Measurements from ENCODE around the gene PDE11A. TPM values are rescaled to one million over a fixed set of nuclear protein-coding genes. Genes with fewer than 3 reads are reported as not detected.

The PDE11A gene
- total and polyA plus RNA-seq, 2 of the 8 experiments (the other 6 are each of a cell fraction or from before 2014, with no cell fraction given), result 0.19 to 0.23 TPM

- no peak overlapping the region for H4K5ac ChIP-seq (ENCODE audit: insufficient read length, low read depth, low read length)
These were observed 475.7 kb downstream of the PDE11A start for GRCh38 chr2:177596866-177597265.

More at GRCh38 chr2:177596866-177597265, 475.7 kb downstream of the PDE11A start:
- H3K23ac ChIP-seq (ENCODE audit: insufficient read length), result no peak overlapping the region
- H2BK12ac ChIP-seq (ENCODE audit: low read depth, low read length), result no peak overlapping the region
- no peak for TF ChIP-seq ZNF274 (IDR thresholded peaks at IDR 0.05; ENCODE audit: borderline replicate concordance, extremely low read depth, low read length)
- no peak for TF ChIP-seq CTCF (IDR thresholded peaks at IDR 0.05; ENCODE audit: control extremely low read depth in 1 of 3, insufficient read depth in 1 of 3, low read depth in 1 of 3, low read length in 3 of 3)
- no peak for TF ChIP-seq KDM1A (IDR thresholded peaks at IDR 0.05; ENCODE audit: borderline replicate concordance, low read length)
- no peak for TF ChIP-seq YY1 (IDR thresholded peaks at IDR 0.05; ENCODE audit: low read depth, low read length)
- TF ChIP-seq CBX5 (IDR thresholded peaks at IDR 0.05; ENCODE audit: low read depth, low read length), result no peak
- TF ChIP-seq CREB1 (IDR thresholded peaks at IDR 0.05), result no peak
- TF ChIP-seq SP2 (IDR thresholded peaks at IDR 0.05; ENCODE audit: low read length), result no peak
- TF ChIP-seq SP1 (IDR thresholded peaks at IDR 0.05; ENCODE audit: low read depth, low read length), result no peak
- TF ChIP-seq SIN3A (conservative IDR thresholded peaks at IDR 0.05 in 1 of 2, IDR thresholded peaks at IDR 0.05 in 1 of 2; ENCODE audit: low read depth in 1 of 2, low read length in 2 of 2), result no peak
- TF ChIP-seq, protein P1, sequence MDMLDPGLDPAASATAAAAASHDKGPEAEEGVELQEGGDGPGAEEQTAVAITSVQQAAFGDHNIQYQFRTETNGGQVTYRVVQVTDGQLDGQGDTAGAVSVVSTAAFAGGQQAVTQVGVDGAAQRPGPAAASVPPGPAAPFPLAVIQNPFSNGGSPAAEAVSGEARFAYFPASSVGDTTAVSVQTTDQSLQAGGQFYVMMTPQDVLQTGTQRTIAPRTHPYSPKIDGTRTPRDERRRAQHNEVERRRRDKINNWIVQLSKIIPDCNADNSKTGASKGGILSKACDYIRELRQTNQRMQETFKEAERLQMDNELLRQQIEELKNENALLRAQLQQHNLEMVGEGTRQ (IDR thresholded peaks at IDR 0.05; ENCODE audit: low read length), result no peak
- H3K4me3 ChIP-seq (ENCODE audit: extremely low read depth in 1 of 4, insufficient read depth in 2 of 4, low read depth in 3 of 4, low read length in 4 of 4), result no peak overlapping the region
- no peak overlapping the region for H2BK5ac ChIP-seq (ENCODE audit: low read depth, low read length)
- H2BK15ac ChIP-seq (ENCODE audit: low read length), result no peak overlapping the region
- H3K9ac ChIP-seq (replicated peaks in 1 of 4; ENCODE audit: extremely low read depth in 1 of 4, low read depth in 3 of 4, low read length in 3 of 4), result no peak overlapping the region
- no peak overlapping the region for H2AK5ac ChIP-seq (ENCODE audit: low read depth, low read length)
- FAIRE-seq (no peak), DNase-seq (ENCODE audit: low read depth in 1 of 2, low spot score in 2 of 2) (no peak)
- H3K4ac ChIP-seq (replicated peaks; ENCODE audit: insufficient read length, low read depth, low read length), result no peak overlapping the region
- no peaks in the 10 kb centered on the region for H3K79me1 ChIP-seq (ENCODE audit: low read depth, low read length)
- H3K14ac ChIP-seq (ENCODE audit: insufficient read length), result no peak overlapping the region
- no peaks in the 10 kb centered on the region; a peak in 1 of 4 replicates for H3K9me3 ChIP-seq (ENCODE audit: insufficient read depth in 2 of 2, low read depth in 1 of 2, low read length in 1 of 2)
- WGBS, 2 experiments (ENCODE audit: extremely low coverage in 1 of 2, insufficient coverage in 1 of 2, insufficient read length in 1 of 2, insufficient replicate concordance in 2 of 2, low coverage in 1 of 2, low lambda C conversion rate in 2 of 2, missing lambda C conversion rate in 1 of 2), result 82% methylated on average over 1 of the region's 1 CpG; no CpG with 5 or more reads in 1 of the 2 experiments
- H4K91ac ChIP-seq (replicated peaks; ENCODE audit: insufficient read length, low read length), result no peak overlapping the region
- H2AFZ ChIP-seq (ENCODE audit: low read length), result no peak overlapping the region
- H3K4me1 ChIP-seq (replicated peaks in 1 of 4; ENCODE audit: control insufficient read depth in 3 of 4, insufficient read depth in 4 of 4, low read length in 3 of 4), result peaks cover 2 to 11% (median 4%) of the 10 kb centered on the region in 4 experiments; a peak in 6 of 7 replicates
- H3K36me3 ChIP-seq (ENCODE audit: control insufficient read depth in 2 of 4, insufficient read depth in 4 of 4, low read length in 3 of 4), result no peaks in the 10 kb centered on the region
- H3K79me2 ChIP-seq (ENCODE audit: control insufficient read depth in 1 of 2, insufficient read depth in 2 of 2, low read length in 2 of 2), result no peaks in the 10 kb centered on the region
- no peaks in the 10 kb centered on the region for H4K20me1 ChIP-seq (replicated peaks in 1 of 2; ENCODE audit: control insufficient read depth in 1 of 2, insufficient read depth in 2 of 2, low read length in 2 of 2)
- H3K27me3 ChIP-seq (replicated peaks in 1 of 4; ENCODE audit: control insufficient read depth in 3 of 4, extremely low read depth in 1 of 4, insufficient read depth in 3 of 4, low read length in 3 of 4), result no peaks in the 10 kb centered on the region
- CTCF ChIA-PET (ENCODE audit: partially characterized antibody), result interaction anchor here (0.9 kb wide), 1 partner anchor 9 kb away, joined by 4 read pairs; no protein-coding TSS in a partner anchor
- H3K23me2 ChIP-seq (ENCODE audit: low read depth, low read length), result no peaks in the 10 kb centered on the region
- H3K18ac ChIP-seq (ENCODE audit: extremely low read depth, low read length), result no peak overlapping the region
- H3K4me2 ChIP-seq (ENCODE audit: insufficient read depth in 1 of 2, low read depth in 2 of 2, low read length in 2 of 2), result no peak overlapping the region
- H2BK120ac ChIP-seq (replicated peaks; ENCODE audit: low read depth, low read length), result no peak overlapping the region
- no peak overlapping the region for H2BK20ac ChIP-seq (ENCODE audit: low read length)
- POLR2A ChIA-PET (ENCODE audit: partially characterized antibody), result no interaction called here
- no peak overlapping the region for H4K8ac ChIP-seq (ENCODE audit: extremely low read depth, insufficient read depth, low read length)
- no peak overlapping the region for H3K56ac ChIP-seq (replicated peaks; ENCODE audit: insufficient read length, low read depth, low read length)
- H3K27ac ChIP-seq (ENCODE audit: low read depth, low read length), result no peak overlapping the region

Data from H1 (cell line).